AG04450 (cell line): ENCODE results near the gene LRRTM4. TPM values are rescaled to one million over a fixed set of nuclear protein-coding genes. Genes with fewer than 3 reads are reported as not detected.

Experiments
- CTCF ChIA-PET: fragments of 300-600, 350-600 bp; formaldehyde crosslinking; extraction: SDS; loops from one replicate; lab custom pipeline; 2022; ENCODE audit warnings: antibody characterized with exemption, inconsistent platforms; lab: Charles Lee
- POLR2A ChIA-PET: fragments of 350-600 bp; formaldehyde crosslinking; extraction: SDS; loops from one replicate; lab custom pipeline; 2021; ENCODE audit warnings: antibody characterized with exemption, inconsistent platforms; lab: Yijun Ruan, JAX
- DNase-seq: peaks from one replicate; pipeline ENCODE4 v3.0.0-alpha.2; 2011; ENCODE audit warnings: low read depth, low spot score
- H3K27ac ChIP-seq: one replicate; pipeline ENCODE4 v1.5.1; 2012; ENCODE audit warnings: low read depth, low read length, control low read depth
- H3K27me3 ChIP-seq: one replicate; pipeline ENCODE4 v1.6.0; 2012; ENCODE audit warnings: low read length; ENCODE audit not compliant: control insufficient read depth, insufficient read depth
- H3K4me3 ChIP-seq: 2 replicates; pipeline ENCODE4 v1.5.1; 2011; ENCODE audit warnings: mild to moderate bottlenecking, low read depth, low read length, control low read depth
- H3K9me3 ChIP-seq: 2 replicates; pipeline ENCODE4 v1.5.1; 2012; ENCODE audit warnings: low read length; ENCODE audit not compliant: control insufficient read depth, insufficient read depth
- CTCF ChIP-seq: IDR thresholded peaks from 2 replicates; pipeline ENCODE4 v1.5.1; 2011; ENCODE audit warnings: low read depth, low read length, control low read depth, inconsistent platforms
- polyA plus RNA-seq: library from polyadenylated mRNA; depleted of rRNA; stranded (reverse); fragments of >200 nt; gene quantifications from 2 replicates; pipeline ENCODE4 v1.2.3, GENCODE V29; 2011

The LRRTM4 gene
- polyA plus RNA-seq, 1 experiment, result not detected

GRCh38 chr2:77322431-77322830 is 199.7 kb downstream of the LRRTM4 start:
- CTCF ChIA-PET, result no interaction called here
- no peak for TF ChIP-seq CTCF
- POLR2A ChIA-PET, result no interaction called here

GRCh38 chr2:77314721-77315120 is 207.5 kb downstream of the LRRTM4 start:
- ChIA-PET CTCF (no interaction called here), POLR2A (no interaction called here)
- no peak for TF ChIP-seq CTCF
- H3K27me3 ChIP-seq, result no peaks in the 10 kb centered on the region
- no peak overlapping the region for H3K4me3 ChIP-seq
- no peak for DNase-seq
- no peaks in the 10 kb centered on the region for H3K9me3 ChIP-seq
- H3K27ac ChIP-seq, result no peak overlapping the region

More at GRCh38 chr2:77322431-77322830, 199.7 kb downstream of the LRRTM4 start:
- Histone ChIP-seq H3K9me3 (no peaks in the 10 kb centered on the region), H3K27ac (no peak overlapping the region), H3K4me3 (no peak overlapping the region), H3K27me3 (no peaks in the 10 kb centered on the region)
- no peak for DNase-seq

GRCh38 chr2:77310416-77310815 is 211.8 kb downstream of the LRRTM4 start:
- Histone ChIP-seq H3K27ac (no peak overlapping the region), H3K9me3 (no peaks in the 10 kb centered on the region), H3K4me3 (no peak overlapping the region), H3K27me3 (no peaks in the 10 kb centered on the region)
- CTCF ChIA-PET, result no interaction called here
- no peak for DNase-seq
- POLR2A ChIA-PET, result no interaction called here
- no peak for TF ChIP-seq CTCF

- TF ChIP-seq CTCF, result no peak
- no peak for DNase-seq
- Histone ChIP-seq H3K27me3 (no peaks in the 10 kb centered on the region), H3K4me3 (no peak overlapping the region), H3K9me3 (no peaks in the 10 kb centered on the region), H3K27ac (no peak overlapping the region)
- ChIA-PET POLR2A (no interaction called here), CTCF (no interaction called here)
Measured at GRCh38 chr2:77309725-77310124, 212.5 kb downstream of the LRRTM4 start.

GRCh38 chr2:77301441-77301840 is 220.7 kb downstream of the LRRTM4 start:
- H3K27me3 ChIP-seq, result no peaks in the 10 kb centered on the region
- no peak overlapping the region for H3K27ac ChIP-seq
- ChIA-PET POLR2A (no interaction called here), CTCF (no interaction called here)
- no peak for TF ChIP-seq CTCF
- DNase-seq, result no peak
- H3K9me3 ChIP-seq, result no peaks in the 10 kb centered on the region
- H3K4me3 ChIP-seq, result no peak overlapping the region
